Measurements from ENCODE around the gene CSF2. TPM values are rescaled to one million over a fixed set of nuclear protein-coding genes. Genes with fewer than 3 reads are reported as not detected.
A peak's percentile ranks its signal among the peaks of the same experiment; 100 is the strongest.

CSF2 gene
- total and polyA plus RNA-seq, 2 of the 4 experiments (the other 2 are of a cell fraction) = 0.31 TPM; not detected in 1

GRCh38 chr5:132099076-132099748, 25.6 kb downstream of the CSF2 start:
- Histone ChIP-seq H2BK5ac (ENCODE audit: low read depth, low read length, poor library complexity, severe bottlenecking) (peak overlapping the region; percentile 59), H2AK5ac (ENCODE audit: low read depth, low read length) (peak overlapping the region; percentile 89; the same call in 1 of the 2 replicates), H3K9ac (ENCODE audit: low read depth, low read length) (no peak overlapping the region), H3K56ac (ENCODE audit: extremely low read depth, insufficient read depth, low read length) (no peak overlapping the region), H3K18ac (ENCODE audit: low read depth, low read length) (peak overlapping the region; percentile 71; the same call in 1 of the 2 replicates), H3K14ac (replicated peaks; ENCODE audit: low read depth, low read length) (peak overlapping the region; percentile 42), H3K4me3 (ENCODE audit: insufficient read depth, low read depth, low read length) (no peak overlapping the region), H2AK9ac (replicated peaks; ENCODE audit: low read depth, low read length, poor library complexity) (peak overlapping the region; percentile 7), H3K4ac (ENCODE audit: low read depth, low read length) (peak overlapping the region; percentile 73), H3K27me3 (ENCODE audit: control insufficient read depth, insufficient read depth, low read length) (no peaks in the 10 kb centered on the region), H2BK15ac (ENCODE audit: low read depth, low read length) (peak overlapping the region; percentile 57; the same call in 2 of the 3 replicates), H4K91ac (ENCODE audit: insufficient read depth, low read depth, low read length) (peak overlapping the region; percentile 27; the same call in 1 of the 2 replicates), H3K4me2 (ENCODE audit: low read depth, low read length) (no peak overlapping the region), H3K36me3 (ENCODE audit: control insufficient read depth, insufficient read depth, low read length) (no peaks in the 10 kb centered on the region), H3K4me1 (ENCODE audit: control insufficient read depth, insufficient read depth, low read length) (peaks cover 34% of the 10 kb centered on the region), H3K79me1 (ENCODE audit: low read depth in 1 of 2, low read length in 2 of 2) (no peaks in the 10 kb centered on the region), H2AFZ (replicated peaks; ENCODE audit: low read length, poor library complexity) (peak overlapping the region; percentile 53), H2BK20ac (ENCODE audit: low read depth, low read length) (peak overlapping the region; percentile 86; the same call in 1 of the 2 replicates), H3K27ac (ENCODE audit: insufficient read depth, low read length) (no peak overlapping the region), H2BK120ac (ENCODE audit: low read depth, low read length) (peak overlapping the region; percentile 71; the same call in 1 of the 2 replicates), H3K23ac (ENCODE audit: low read depth, low read length) (peak overlapping the region; percentile 35; the same call in 1 of the 2 replicates), H4K5ac (ENCODE audit: low read depth, low read length) (peak overlapping the region; percentile 4; the same call in 1 of the 2 replicates), H4K8ac (ENCODE audit: low read depth in 2 of 2, low read length in 2 of 2) (peak overlapping the region in 1 of 2 experiments; percentile 38; a peak in 2 of 4 replicates), H3K9me3 (ENCODE audit: control insufficient read depth, insufficient read depth, low read length) (no peaks in the 10 kb centered on the region), H3K9me1 (ENCODE audit: insufficient read depth, low read length) (peaks cover 40% of the 10 kb centered on the region), H4K20me1 (ENCODE audit: insufficient read depth, low read length) (no peaks in the 10 kb centered on the region)
- ATAC-seq (ENCODE audit: low read depth) (no peak), DNase-seq (no peak)
- in situ Hi-C loops (cut with MboI; ENCODE audit: low sequenced_read_pairs) (loop anchor here (25.0 kb wide), 1 partner anchor 388 kb away; the partner anchor contains the start of gene IRF1), intact Hi-C loops (cut with micrococcal nuclease) (no loop called here), dilution Hi-C loops (cut with HindIII; ENCODE audit: low sequenced_read_pairs, unreplicated experiment) (no loop called here)
- POLR2A ChIA-PET (ENCODE audit: unreplicated experiment) = no interaction called here
- no peak for TF ChIP-seq FOS (IDR thresholded peaks at IDR 0.05; ENCODE audit: low read depth, low read length)
- no peak for TF ChIP-seq MAZ (IDR thresholded peaks at IDR 0.05; ENCODE audit: borderline replicate concordance, low read depth, low read length)
- TF ChIP-seq RCOR1 (IDR thresholded peaks at IDR 0.05; ENCODE audit: insufficient replicate concordance, low read length) = no peak
- no peak for TF ChIP-seq RFX5 (IDR thresholded peaks at IDR 0.05; ENCODE audit: low read depth, low read length)
- no peak for TF ChIP-seq RAD21 (IDR thresholded peaks at IDR 0.05; ENCODE audit: low read length)
- BruUV-seq (replicated peaks) = no TSS peak
- CTCF ChIA-PET = no interaction called here
- WGBS, 2 experiments (ENCODE audit: extremely low coverage in 2 of 2, insufficient read length in 1 of 2) = 60% methylated on average over 1 of the region's 5 CpGs; no CpG with 5 or more reads in 1 of the 2 experiments
